Measurements from ENCODE around the gene NRP2.

The NRP2 gene

DNA sequence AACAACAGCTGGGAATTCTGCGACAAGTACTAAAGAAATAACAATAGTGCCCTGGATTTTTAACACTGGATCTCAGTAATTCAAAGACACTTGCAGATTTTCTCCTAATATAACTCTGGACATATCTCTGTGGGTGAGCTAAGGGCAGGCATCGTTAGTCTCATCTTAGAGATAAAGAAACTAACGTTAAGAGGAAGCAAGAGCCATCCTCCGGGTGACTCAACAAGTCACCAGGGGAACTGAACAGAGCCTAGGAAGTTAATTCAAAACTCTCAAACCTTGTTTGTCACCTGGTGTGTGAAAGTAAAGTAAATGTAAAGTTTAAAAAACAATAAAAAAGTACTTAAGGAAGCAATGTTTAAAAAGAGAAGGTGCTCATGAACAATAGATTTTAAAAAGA is 41.6 kb upstream of the NRP2 start:
- no peak for ATAC-seq
- TF ChIP-seq CSRNP3 (CRISPR knock-in tag; IDR thresholded peaks at IDR 0.05): no peak
- no peak for TF ChIP-seq CREB5 (CRISPR knock-in tag; IDR thresholded peaks at IDR 0.05; ENCODE audit: low read depth)
- TF ChIP-seq TCF4 (CRISPR knock-in tag; IDR thresholded peaks at IDR 0.05; ENCODE audit: borderline replicate concordance): no peak

GRCh38 chr2:205642599-205643356 is 39.5 kb upstream of the NRP2 start:
- no peak for TF ChIP-seq CSDC2 (CRISPR knock-in tag; IDR thresholded peaks at IDR 0.05)
- ATAC-seq: no peak

DNA sequence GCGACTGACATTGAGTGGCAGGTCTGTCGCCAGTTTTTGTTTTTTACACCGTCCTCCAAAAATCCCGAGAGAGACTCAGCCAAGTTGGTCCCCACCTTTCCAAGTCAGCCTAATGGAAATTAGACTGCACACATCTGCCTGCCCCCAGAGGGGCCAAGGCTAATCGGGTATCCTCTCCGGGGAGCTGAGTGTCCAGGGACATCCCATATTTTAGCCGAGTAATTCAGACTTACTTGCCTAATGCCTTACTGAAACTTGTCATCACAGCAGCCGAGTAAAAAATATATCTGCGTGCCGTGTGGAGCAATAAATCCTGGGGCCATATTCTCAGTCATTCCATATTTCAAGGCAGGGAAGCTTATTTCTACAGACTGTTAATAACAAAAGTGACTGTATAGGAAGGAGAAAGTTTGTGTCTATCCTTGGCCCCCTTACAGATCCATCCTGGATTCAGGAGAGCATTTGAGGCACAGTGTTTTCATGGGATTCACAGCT is 38.9 kb upstream of the NRP2 start:
- no peak for ATAC-seq
- TF ChIP-seq BACH2 (CRISPR knock-in tag; IDR thresholded peaks at IDR 0.05; ENCODE audit: borderline replicate concordance): no peak
- TF ChIP-seq, protein P1, sequence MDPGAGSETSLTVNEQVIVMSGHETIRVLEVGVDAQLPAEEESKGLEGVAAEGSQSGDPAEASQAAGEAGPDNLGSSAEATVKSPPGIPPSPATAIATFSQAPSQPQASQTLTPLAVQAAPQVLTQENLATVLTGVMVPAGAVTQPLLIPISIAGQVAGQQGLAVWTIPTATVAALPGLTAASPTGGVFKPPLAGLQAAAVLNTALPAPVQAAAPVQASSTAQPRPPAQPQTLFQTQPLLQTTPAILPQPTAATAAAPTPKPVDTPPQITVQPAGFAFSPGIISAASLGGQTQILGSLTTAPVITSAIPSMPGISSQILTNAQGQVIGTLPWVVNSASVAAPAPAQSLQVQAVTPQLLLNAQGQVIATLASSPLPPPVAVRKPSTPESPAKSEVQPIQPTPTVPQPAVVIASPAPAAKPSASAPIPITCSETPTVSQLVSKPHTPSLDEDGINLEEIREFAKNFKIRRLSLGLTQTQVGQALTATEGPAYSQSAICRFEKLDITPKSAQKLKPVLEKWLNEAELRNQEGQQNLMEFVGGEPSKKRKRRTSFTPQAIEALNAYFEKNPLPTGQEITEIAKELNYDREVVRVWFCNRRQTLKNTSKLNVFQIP (CRISPR knock-in tag; IDR thresholded peaks at IDR 0.05; ENCODE audit: borderline replicate concordance, low read depth): no peak
- no peak for TF ChIP-seq ZNF565 (CRISPR knock-in tag; conservative IDR thresholded peaks at IDR 0.05; ENCODE audit: low read depth)
- TF ChIP-seq ZNF8 (CRISPR knock-in tag; IDR thresholded peaks at IDR 0.05): no peak
- no peak for TF ChIP-seq CREB5 (CRISPR knock-in tag; IDR thresholded peaks at IDR 0.05; ENCODE audit: low read depth)
- no peak for TF ChIP-seq CSRNP3 (CRISPR knock-in tag; IDR thresholded peaks at IDR 0.05)
- no peak for TF ChIP-seq ISL1 (CRISPR knock-in tag; IDR thresholded peaks at IDR 0.05)
- TF ChIP-seq TCF4 (CRISPR knock-in tag; IDR thresholded peaks at IDR 0.05; ENCODE audit: borderline replicate concordance): no peak
- TF ChIP-seq RARB (CRISPR knock-in tag; IDR thresholded peaks at IDR 0.05): no peak
- TF ChIP-seq, protein P2, sequence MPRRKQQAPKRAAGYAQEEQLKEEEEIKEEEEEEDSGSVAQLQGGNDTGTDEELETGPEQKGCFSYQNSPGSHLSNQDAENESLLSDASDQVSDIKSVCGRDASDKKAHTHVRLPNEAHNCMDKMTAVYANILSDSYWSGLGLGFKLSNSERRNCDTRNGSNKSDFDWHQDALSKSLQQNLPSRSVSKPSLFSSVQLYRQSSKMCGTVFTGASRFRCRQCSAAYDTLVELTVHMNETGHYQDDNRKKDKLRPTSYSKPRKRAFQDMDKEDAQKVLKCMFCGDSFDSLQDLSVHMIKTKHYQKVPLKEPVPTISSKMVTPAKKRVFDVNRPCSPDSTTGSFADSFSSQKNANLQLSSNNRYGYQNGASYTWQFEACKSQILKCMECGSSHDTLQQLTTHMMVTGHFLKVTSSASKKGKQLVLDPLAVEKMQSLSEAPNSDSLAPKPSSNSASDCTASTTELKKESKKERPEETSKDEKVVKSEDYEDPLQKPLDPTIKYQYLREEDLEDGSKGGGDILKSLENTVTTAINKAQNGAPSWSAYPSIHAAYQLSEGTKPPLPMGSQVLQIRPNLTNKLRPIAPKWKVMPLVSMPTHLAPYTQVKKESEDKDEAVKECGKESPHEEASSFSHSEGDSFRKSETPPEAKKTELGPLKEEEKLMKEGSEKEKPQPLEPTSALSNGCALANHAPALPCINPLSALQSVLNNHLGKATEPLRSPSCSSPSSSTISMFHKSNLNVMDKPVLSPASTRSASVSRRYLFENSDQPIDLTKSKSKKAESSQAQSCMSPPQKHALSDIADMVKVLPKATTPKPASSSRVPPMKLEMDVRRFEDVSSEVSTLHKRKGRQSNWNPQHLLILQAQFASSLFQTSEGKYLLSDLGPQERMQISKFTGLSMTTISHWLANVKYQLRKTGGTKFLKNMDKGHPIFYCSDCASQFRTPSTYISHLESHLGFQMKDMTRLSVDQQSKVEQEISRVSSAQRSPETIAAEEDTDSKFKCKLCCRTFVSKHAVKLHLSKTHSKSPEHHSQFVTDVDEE (CRISPR knock-in tag; IDR thresholded peaks at IDR 0.05): no peak
- no peak for TF ChIP-seq ESRRG (CRISPR knock-in tag; IDR thresholded peaks at IDR 0.05)
- no peak for TF ChIP-seq ARNTL (CRISPR knock-in tag; IDR thresholded peaks at IDR 0.05; ENCODE audit: borderline replicate concordance, low read depth)
- no peak for TF ChIP-seq ZC3H10 (CRISPR knock-in tag; IDR thresholded peaks at IDR 0.05)
- TF ChIP-seq PPARA (CRISPR knock-in tag; IDR thresholded peaks at IDR 0.05; ENCODE audit: borderline replicate concordance): no peak
- TF ChIP-seq GLIS3 (CRISPR knock-in tag; IDR thresholded peaks at IDR 0.05): no peak
- TF ChIP-seq OSR1 (CRISPR knock-in tag; IDR thresholded peaks at IDR 0.05): no peak
- no peak for TF ChIP-seq CSDC2 (CRISPR knock-in tag; IDR thresholded peaks at IDR 0.05)
- TF ChIP-seq ZFP30 (CRISPR knock-in tag; IDR thresholded peaks at IDR 0.05): no peak
